GM12891 (cell line): ENCODE results near the gene SLC38A10.
A peak's percentile ranks its signal among the peaks of the same experiment; 100 is the strongest.

Experiments used
- DNase-seq: peaks from one replicate; pipeline ENCODE4 v3.0.0; 2011; ENCODE audit warnings: low spot score; ENCODE audit not compliant: insufficient read length
- FAIRE-seq: peaks from 2 replicates; lab custom pipeline; 2011; peaks lifted over from hg19 to GRCh38; lab: Jason Lieb, UNC
- PAX5 ChIP-seq: IDR thresholded peaks from 2 replicates; pipeline ENCODE4 v1.6.1; 2011; ENCODE audit warnings: low read length, moderate library complexity, mild to moderate bottlenecking; ENCODE audit not compliant: insufficient read depth, severe bottlenecking
- POLR2A ChIP-seq: IDR thresholded peaks from 2 replicates; pipeline ENCODE4 v1.6.1; 2011; ENCODE audit warnings: low read depth, low read length, control low read depth
- POLR2AphosphoS5 ChIP-seq: IDR thresholded peaks from 2 replicates; pipeline ENCODE4 v1.6.1; 2011; ENCODE audit warnings: low read depth, low read length, control low read depth
- POU2F2 ChIP-seq: IDR thresholded peaks from 2 replicates; pipeline ENCODE4 v1.6.1; 2011; ENCODE audit warnings: low read depth, mild to moderate bottlenecking, control low read depth, low read length, moderate library complexity
- SPI1 ChIP-seq: IDR thresholded peaks from 2 replicates; pipeline ENCODE4 v1.6.1; 2011; ENCODE audit warnings: low read depth, low read length, control low read depth
- TAF1 ChIP-seq: IDR thresholded peaks from 2 replicates; pipeline ENCODE4 v1.6.1; 2011; ENCODE audit warnings: low read depth, low read length, control low read depth

SLC38A10 gene

GRCh38 chr17:81238490-81238814 lies 56.7 kb downstream of the SLC38A10 start:
- no peak for FAIRE-seq
- TF ChIP-seq POLR2A, result no peak
- no peak for TF ChIP-seq POU2F2
- TF ChIP-seq PAX5, result no peak
- TF ChIP-seq TAF1, result no peak
- TF ChIP-seq POLR2AphosphoS5, result no peak
- no peak for TF ChIP-seq SPI1
- no peak for DNase-seq

- FAIRE-seq (peak; percentile 81), DNase-seq (no peak)
- no peak for TF ChIP-seq POLR2A
- TF ChIP-seq POU2F2, result peak; percentile 22; the same call in 1 of the 2 replicates
- no peak for TF ChIP-seq TAF1
These were observed 57.3 kb downstream of the SLC38A10 start for GRCh38 chr17:81237591-81238489.

GRCh38 chr17:81236784-81237183 lies 58.3 kb downstream of the SLC38A10 start:
- FAIRE-seq, result no peak
- TF ChIP-seq SPI1, result no peak
- no peak for DNase-seq

GRCh38 chr17:81235822-81236740 lies 59.0 kb downstream of the SLC38A10 start:
- no peak for FAIRE-seq
- no peak for DNase-seq
- no peak for TF ChIP-seq POLR2A

GRCh38 chr17:81234940-81235821 lies 59.9 kb downstream of the SLC38A10 start:
- DNase-seq (no peak), FAIRE-seq (no peak)
- TF ChIP-seq PAX5 (no peak), POLR2A (no peak), TAF1 (no peak), POU2F2 (no peak), SPI1 (no peak), POLR2AphosphoS5 (no peak)

- DNase-seq (no peak), FAIRE-seq (no peak)
- TF ChIP-seq TAF1, result no peak
- no peak for TF ChIP-seq POLR2AphosphoS5
- TF ChIP-seq SPI1, result no peak
- TF ChIP-seq POU2F2, result no peak
- TF ChIP-seq POLR2A, result no peak
- no peak for TF ChIP-seq PAX5
These were observed 60.6 kb downstream of the SLC38A10 start for GRCh38 chr17:81234506-81234855.

GRCh38 chr17:81233811-81234505 lies 61.1 kb downstream of the SLC38A10 start:
- FAIRE-seq (no peak), DNase-seq (no peak)
- no peak for TF ChIP-seq SPI1
- TF ChIP-seq POLR2AphosphoS5, result no peak
- TF ChIP-seq POU2F2, result no peak
- TF ChIP-seq PAX5, result no peak
- no peak for TF ChIP-seq POLR2A
- TF ChIP-seq TAF1, result no peak

GRCh38 chr17:81233316-81233715 lies 61.8 kb downstream of the SLC38A10 start:
- FAIRE-seq (no peak), DNase-seq (no peak)
- TF ChIP-seq POLR2A, result no peak
- no peak for TF ChIP-seq POLR2AphosphoS5
- no peak for TF ChIP-seq TAF1
- no peak for TF ChIP-seq POU2F2
- TF ChIP-seq PAX5, result no peak
- TF ChIP-seq SPI1, result no peak

- no peak for TF ChIP-seq POLR2A
- TF ChIP-seq POU2F2, result no peak
- TF ChIP-seq POLR2AphosphoS5, result no peak
- no peak for TF ChIP-seq TAF1
- no peak for TF ChIP-seq PAX5
- TF ChIP-seq SPI1, result no peak
- FAIRE-seq (no peak), DNase-seq (no peak)
These were observed 62.4 kb downstream of the SLC38A10 start for GRCh38 chr17:81232616-81233241.
